Measurements from ENCODE around the gene CD83.
A peak's percentile ranks its signal among the peaks of the same experiment; 100 is the strongest.

Gene CD83

GRCh38 chr6:14127611-14128010 lies 10.0 kb downstream of the CD83 start:
- DNase-seq: no peak

DNA sequence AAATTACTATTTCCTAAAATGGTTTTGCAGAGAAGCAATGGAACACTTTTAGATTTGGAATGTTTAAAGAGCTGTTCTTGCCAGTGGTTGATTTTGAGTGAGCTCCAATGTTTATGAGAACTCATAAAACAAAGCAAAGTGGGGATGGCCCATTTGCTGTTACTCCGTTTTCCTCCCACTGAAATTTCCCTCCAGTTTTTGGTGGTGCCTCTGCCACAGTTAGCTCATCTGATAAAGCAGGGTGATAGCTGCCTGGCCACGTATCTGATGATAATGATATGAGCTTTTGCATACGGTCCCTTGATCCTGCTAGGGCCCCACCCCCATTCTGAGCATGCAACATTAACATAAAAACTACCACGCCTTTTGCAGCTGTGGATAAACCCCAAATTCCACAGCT lies 10.4 kb downstream of the CD83 start:
- DNase-seq: no peak

- DNase-seq: no peak
These were observed 11.2 kb downstream of the CD83 start for GRCh38 chr6:14128746-14129145.

GRCh38 chr6:14129575-14129974 lies 12.0 kb downstream of the CD83 start:
- peak in 2 of 6 experiments; percentile 24 to 41 for DNase-seq

DNA sequence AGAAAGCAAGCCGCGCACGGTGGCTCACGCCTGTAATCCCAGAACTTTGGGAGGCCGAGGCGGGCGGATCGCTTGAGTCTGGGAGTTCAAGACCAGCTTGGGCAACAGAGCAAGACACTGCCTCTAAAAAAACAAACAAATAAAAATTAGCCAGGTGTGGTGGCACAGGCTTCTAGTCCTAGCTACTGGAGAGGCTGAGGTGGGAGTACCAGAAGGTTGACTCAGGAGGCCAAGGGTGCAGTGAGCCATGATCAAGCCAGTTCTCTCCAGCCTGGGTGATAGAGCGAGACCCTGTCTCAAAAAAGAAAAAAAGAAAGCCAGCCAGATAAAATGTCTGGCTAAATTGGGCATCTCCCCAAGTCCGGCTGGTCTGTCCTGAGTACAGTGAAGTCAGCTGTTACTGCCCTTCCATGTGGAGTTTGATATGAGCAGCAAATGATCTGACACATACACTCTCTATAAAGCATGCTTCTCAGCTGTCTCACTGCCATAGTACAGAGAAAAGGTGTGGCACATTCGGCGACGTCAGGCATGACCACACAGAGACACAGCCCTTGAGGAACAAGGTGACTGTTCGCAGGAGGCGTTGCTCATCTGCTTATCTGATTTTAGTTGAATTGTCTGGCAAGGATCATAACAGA lies 13.0 kb downstream of the CD83 start:
- no peak for DNase-seq

DNA sequence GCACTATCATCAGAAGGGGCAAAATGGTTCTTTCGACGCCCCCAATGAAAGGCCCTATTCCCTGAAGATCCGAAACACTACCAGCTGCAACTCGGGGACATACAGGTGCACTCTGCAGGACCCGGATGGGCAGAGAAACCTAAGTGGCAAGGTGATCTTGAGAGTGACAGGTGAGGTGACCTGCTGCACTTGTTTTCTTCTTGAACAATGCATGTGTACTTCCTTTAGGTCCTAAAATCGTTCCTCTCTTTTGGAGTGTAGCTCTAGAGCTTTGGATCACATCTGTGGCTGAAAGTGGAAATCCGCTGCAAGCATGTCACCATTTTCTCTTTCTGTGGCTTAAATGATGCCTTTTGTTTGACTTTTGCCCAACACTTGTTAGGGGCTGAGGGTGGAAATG lies 14.0 kb downstream of the CD83 start:
- no peak for DNase-seq

DNA sequence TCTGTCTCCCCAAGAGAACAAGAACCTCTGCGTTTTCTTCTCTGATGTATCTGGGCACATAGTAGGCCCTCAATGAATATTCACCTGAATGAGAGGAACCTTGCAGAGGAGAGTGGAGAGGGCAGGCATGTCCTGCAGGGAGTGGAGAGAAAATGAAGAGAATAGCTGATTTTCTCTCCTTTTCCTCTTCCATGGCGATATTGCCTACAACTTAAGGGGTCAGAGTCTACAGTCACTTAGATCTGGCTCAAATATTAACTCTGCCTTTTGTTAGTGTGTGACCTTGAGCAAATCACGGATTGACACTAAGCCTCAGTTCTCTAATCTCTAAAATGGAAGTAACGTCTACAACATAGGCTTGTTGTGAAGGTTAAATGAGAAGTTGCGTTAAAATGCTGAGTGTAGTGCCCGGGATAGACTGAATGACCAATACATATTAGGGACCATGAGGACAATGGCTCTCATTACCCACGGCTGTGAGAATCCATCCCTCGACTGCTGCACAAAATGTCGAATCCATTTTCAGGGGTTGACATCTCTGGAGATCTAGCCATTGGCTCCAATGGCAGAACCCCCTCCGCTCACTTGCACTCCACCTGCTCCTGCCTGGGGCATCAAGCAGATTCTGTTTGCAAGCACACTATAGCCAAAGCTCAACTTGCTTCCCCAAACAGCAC lies 14.8 kb downstream of the CD83 start:
- DNase-seq: no peak

DNA sequence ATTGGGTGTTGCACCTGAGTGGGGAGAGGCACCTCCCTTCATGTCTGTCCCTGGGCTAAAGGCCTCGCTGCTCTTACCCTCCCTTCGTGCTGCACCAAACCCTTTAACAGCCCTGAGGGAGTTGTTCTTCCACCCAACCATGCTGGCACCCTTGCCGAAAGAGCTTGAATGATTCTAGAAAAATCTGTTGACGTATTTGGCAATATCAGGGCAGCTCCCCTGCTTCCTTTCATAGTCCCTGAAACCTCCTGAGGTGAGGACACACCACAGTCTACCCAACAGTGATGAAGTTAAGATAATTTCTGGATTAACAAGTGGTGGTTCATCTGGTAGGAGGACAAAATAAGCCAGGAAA lies 15.3 kb downstream of the CD83 start:
- no peak for DNase-seq

- DNase-seq: no peak
These were observed 16.8 kb downstream of the CD83 start for GRCh38 chr6:14134211-14134910.

DNA sequence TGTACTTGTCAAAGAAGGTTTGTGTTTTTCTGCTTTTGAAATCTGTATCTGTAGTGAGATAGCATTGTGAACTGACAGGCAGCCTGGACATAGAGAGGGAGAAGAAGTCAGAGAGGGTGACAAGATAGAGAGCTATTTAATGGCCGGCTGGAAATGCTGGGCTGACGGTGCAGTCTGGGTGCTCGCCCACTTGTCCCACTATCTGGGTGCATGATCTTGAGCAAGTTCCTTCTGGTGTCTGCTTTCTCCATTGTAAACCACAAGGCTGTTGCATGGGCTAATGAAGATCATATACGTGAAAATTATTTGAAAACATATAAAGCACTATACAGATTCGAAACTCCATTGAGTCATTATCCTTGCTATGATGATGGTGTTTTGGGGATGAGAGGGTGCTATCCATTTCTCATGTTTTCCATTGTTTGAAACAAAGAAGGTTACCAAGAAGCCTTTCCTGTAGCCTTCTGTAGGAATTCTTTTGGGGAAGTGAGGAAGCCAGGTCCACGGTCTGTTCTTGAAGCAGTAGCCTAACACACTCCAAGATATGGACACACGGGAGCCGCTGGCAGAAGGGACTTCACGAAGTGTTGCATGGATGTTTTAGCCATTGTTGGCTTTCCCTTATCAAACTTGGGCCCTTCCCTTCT lies 18.4 kb downstream of the CD83 start:
- DNase-seq: no peak

DNA sequence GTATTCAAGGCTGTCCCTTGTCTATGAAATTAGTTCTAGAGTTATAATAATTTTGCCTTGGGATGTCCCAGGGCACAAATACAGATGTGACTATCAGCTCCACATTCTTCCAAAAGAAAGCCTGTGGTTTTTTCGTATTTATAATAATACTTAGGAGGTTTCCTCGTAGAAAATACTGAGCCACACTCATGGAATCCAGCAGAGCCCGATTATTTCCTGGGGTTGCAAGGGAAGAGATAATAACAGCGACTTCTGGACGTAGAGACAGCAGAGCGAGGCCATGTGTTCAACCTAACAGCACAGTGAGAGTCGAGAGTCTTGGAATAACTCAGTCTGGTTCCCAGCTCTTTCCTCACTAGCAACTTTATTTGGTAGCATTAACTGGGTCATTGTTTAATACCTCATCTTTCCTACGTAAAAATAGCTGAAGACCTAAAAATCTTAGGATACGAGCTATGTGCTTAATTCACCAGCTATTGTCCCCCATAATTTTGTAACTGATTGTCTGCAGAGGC lies 21.2 kb downstream of the CD83 start:
- DNase-seq: no peak

DNA sequence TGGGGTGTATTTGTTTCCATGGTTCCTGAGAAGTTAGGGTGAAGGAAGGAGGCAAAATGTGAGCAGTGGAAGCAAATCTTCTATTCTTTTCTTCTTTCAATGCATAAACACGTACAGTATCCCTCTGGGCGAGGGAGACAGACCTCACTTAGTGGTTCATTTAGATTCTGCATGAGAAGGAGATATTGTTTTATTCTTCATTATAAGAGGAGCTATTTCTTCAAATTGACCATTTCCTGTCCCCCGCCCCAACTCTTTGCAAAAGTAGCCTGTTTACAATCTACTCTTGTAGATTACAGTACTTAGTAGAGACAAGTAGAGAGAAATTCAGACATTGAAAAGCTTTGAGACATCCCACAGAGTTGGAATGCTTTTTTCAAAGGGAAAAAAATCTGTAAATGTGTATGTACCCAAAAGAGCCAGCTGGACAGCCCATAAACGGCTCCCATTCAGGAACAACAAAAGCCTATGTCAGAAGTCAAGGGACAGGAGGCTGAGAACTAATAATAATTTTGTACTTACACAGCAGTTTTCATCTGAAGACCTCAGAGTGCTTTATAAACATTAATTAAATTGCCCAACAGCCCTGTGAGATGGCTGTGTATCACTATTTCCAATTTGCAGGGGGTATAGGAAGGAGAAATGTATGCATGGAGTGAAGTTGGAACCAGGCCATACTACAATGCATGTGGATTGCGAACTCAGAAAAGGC lies 23.9 kb downstream of the CD83 start:
- DNase-seq: no peak

DNA sequence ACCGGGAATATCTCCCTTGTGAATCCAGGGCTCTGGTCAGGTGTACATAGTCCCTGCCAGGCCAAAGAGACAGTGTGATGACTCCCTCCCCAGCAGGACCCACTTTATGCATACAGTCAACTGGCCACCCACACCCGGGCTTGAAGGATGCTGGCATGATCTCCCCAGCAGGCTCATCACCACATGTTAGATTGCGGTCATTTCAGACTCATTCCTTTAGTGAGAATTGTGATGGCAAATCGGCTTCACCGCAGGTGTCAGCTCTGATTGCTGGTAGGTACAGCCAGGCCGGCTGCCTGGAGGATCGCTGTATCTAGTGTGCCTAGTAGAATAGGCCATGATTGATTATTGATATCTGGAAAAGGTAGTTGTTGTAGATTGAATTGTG lies 24.5 kb downstream of the CD83 start:
- no peak for DNase-seq

- DNase-seq: no peak
These were observed 25.1 kb downstream of the CD83 start for GRCh38 chr6:14142511-14143223.

DNA sequence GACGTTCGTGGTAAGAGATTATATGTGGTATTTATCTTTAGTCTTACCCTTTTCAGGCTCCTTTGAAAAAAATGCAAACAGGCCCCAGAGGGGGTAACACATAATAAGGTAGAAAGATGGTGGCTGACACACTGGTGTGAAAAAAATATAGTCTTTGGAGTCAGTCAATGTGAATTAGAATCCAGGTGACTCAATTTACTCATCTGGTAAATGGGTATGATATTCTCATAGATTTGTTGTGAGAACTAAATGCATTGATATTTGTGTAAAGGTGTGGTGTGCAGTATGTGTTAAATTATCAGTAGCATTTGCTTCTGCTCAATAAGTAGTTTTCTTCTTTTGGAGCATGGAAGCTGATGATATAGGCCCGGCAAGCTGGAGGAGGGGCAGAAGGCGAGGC lies 25.7 kb downstream of the CD83 start:
- no peak for DNase-seq

DNA sequence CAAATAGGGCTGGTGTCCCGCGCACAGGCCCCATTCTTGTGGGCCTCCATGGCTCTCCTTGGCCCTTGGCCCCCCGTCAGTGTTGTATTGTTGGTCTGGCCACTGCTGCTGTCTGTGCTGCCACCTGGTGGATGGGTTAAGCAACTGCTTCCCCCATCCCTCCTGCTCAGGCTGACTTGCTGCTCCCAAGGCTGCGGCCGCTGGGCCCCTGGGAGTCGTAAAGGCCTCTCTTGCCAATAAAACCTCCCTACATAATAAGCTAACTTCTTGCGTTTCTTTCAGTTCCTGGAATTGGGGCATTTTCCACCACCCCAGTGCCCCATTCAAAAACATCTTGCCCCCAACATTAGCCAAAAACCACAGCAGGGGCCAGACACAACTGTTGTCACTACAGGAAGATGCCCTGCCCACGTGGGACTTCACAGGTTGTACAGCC lies 27.1 kb downstream of the CD83 start:
- peak; percentile 18 to 69 (median 56) for DNase-seq

DNA sequence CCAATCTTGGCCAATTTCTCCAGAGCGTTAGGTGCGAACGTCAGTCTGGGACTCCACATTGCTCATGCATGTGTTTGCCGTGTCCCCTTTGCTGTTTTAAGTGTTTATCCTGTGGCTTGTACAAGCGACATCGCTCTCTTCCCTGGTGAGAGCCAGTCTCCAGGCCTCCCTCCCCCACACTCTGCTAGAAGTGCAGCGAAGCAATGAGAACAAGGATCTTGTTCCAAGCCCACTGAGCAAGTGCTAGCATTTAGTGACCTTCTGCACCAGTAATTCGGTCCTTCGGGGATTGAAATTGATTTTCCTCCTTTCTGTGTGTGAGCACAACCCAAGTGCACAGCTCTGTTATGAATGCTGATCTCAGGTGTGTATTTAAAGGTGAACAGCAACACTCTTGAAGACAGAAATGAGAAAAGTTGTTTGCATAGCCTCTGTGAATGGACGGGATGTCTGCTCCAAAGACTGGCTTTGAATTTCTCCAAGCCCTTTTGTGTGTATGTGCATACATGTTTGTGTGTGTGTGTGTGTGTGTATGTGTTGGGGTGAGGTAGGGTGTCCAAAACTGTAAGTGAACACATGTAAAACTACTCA lies 29.0 kb downstream of the CD83 start:
- no peak for DNase-seq

DNA sequence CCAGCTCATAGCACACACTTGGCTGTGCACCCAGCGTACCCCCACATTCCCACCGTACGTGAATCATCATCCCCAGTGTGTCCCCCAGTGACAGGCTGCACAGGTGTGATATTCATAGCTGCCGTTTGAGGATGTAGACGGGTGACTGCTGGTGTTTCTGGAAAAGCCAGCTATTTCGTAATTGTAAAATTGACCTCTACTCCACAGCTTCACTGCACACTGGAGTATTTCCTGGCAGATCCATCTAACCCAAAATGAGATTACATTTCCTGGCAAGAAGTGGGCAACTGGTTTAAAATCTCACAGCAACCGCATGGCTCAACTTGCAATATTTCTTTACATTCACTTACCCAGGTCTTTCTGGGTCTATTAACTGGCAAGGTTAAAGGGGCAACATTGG lies 30.3 kb downstream of the CD83 start:
- no peak for DNase-seq

DNA sequence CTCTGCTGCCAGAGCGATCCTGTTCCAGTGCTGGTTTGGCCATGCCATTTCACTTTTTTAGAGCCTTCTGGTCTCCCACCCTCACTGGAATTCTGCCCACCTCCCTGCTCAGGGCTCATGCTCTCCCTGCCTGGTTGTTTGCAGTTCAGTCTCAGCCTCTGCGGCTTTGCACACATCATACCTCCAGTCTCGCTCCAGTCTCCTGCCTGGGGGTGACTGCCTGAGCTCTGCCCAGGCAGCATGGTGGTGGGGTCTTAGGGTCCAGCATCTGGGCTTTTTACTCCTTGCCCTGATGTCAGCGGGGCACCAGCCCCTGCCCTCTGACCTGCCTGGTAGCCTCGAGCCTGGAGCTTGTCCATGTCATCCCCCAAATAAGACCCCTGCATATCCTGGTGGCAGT lies 30.9 kb downstream of the CD83 start:
- DNase-seq: no peak

DNA sequence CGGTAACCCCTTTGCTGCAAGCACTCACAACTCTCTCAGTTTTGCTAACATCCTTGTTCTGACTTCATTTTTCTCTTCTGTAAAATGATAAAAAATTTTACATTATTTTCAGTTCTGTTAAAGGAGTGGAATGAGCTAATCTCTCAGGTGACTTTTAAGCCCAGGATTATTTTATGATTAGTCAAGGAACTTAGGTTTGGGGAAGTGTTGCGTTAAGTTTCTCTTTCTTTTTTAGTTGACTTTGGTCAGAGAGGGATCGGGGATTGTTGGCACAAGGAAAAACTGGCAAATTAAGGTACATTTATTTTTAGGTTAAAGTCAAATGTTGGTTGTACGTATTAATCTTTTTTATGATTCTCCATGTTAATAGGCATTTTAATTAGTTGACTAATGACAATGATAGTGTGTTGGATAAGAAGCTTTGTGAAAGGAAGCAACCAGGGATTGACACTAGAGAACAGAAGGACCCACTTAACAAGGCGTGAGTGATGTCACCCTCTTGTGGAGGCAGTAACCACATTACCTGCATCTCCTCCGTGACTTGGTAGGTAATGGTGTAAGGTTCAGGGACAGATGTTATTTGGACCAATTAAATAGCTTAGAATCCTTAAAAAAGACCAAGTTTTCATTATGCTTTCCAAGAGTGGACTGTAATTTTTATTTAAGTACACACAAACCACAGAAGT lies 31.6 kb downstream of the CD83 start:
- no peak for DNase-seq

- no peak for DNase-seq
These were observed 32.2 kb downstream of the CD83 start for GRCh38 chr6:14149739-14150130.
